Measurements from ENCODE around the gene ZNF234.

- TF ChIP-seq CTCF (IDR thresholded peaks at IDR 0.05; ENCODE audit: insufficient read depth, low read length, poor library complexity, severe bottlenecking) = no peak
- no peak for TF ChIP-seq EZH2phosphoT487 (conservative IDR thresholded peaks at IDR 0.05; ENCODE audit: low read length)
Observed at GRCh38 chr19:44093931-44094765, 47.2 kb upstream of the ZNF234 start, which contains the start of gene ZNF224.

Measured in SU-DHL-6 (cell line).